ENCODE data around the gene BCR.

- no peak for TF ChIP-seq RCOR1 (IDR thresholded peaks at IDR 0.05; ENCODE audit: insufficient replicate concordance, low read length)
- no peak for TF ChIP-seq CTCF (conservative IDR thresholded peaks at IDR 0.05; ENCODE audit: low read depth, low read length)
- no peak for TF ChIP-seq POLR2A (IDR thresholded peaks at IDR 0.05; ENCODE audit: low read depth, low read length)
- TF ChIP-seq USF2 (IDR thresholded peaks at IDR 0.05; ENCODE audit: low read depth, low read length), result no peak
- no peak for TF ChIP-seq RAD21 (IDR thresholded peaks at IDR 0.05; ENCODE audit: low read length)
- no peak for TF ChIP-seq FOS (IDR thresholded peaks at IDR 0.05; ENCODE audit: low read depth, low read length)
- TF ChIP-seq CEBPB (IDR thresholded peaks at IDR 0.05; ENCODE audit: low read depth, low read length), result no peak
- no peak for TF ChIP-seq MXI1 (IDR thresholded peaks at IDR 0.05; ENCODE audit: borderline replicate concordance, low read depth, low read length)
Observed at GRCh38 chr22:23203452-23204124, 23.3 kb downstream of the BCR start.

Measured in IMR-90 (cell line).